HepG2 (cell line): ENCODE data around the gene FAM131C. TPM values are rescaled to one million over a fixed set of nuclear protein-coding genes. Genes with fewer than 3 reads are reported as not detected.

ENCODE experiments used
- ATAC-seq: fragments of 200-7000 bp; cut with Tn5 transposase; 3 replicates; pipeline ENCODE4 v1.9.1; 2020; ENCODE audit warnings: mild to moderate bottlenecking, moderate library complexity
- BruUV-seq: library from RNA; stranded (reverse); fragments of 400-500 nt; replicated peaks from 2 replicates; lab custom pipeline; 2021; lab: Mats Ljungman, UMichigan
- CTCF ChIA-PET: fragments of 300-600 bp; formaldehyde crosslinking; extraction: SDS; loops from one replicate; lab custom pipeline; 2021; ENCODE audit warnings: low total read pairs, inconsistent platforms, low intra/inter-chr PET ratio; lab: Yijun Ruan, JAX
- POLR2A ChIA-PET: fragments of 350-600 bp; sonication (Branson Sonifier 250); formaldehyde crosslinking; loops from one replicate; lab custom pipeline; 2020; ENCODE audit warnings: antibody characterized with exemption, inconsistent platforms; lab: Yijun Ruan, JAX
- DNase-seq: peaks from one replicate; pipeline ENCODE4 v3.0.0-alpha.2; 2015; ENCODE audit warnings: low spot score
- FAIRE-seq: peaks from 3 replicates; lab custom pipeline; 2011; peaks lifted over from hg19 to GRCh38; lab: Jason Lieb, UNC
- H2AFZ ChIP-seq: one replicate; pipeline ENCODE4 v1.6.1; 2011; ENCODE audit warnings: low read length, inconsistent platforms
- H3K27ac ChIP-seq: fragments of 300-600 bp; 3 replicates; pipeline ENCODE4 v1.8.0; 2011; ENCODE audit warnings: mixed run types, mild to moderate bottlenecking, mixed read lengths, low read length, inconsistent platforms; ENCODE audit not compliant: insufficient read depth; ENCODE audit errors: extremely low read length
- H3K27me3 ChIP-seq, 2 experiments: fragments of 200-600 bp in 1 of 2; 2 replicates in 1 of 2; 3 replicates in 1 of 2; pipeline versions ENCODE4 v1.6.0 to v1.8.0; 2011; ENCODE audit warnings: low read length in 2 of 2, mild to moderate bottlenecking in 2 of 2, moderate library complexity in 2 of 2, inconsistent platforms in 1 of 2; ENCODE audit not compliant: insufficient read depth in 2 of 2, control insufficient read depth in 1 of 2
- H3K36me3 ChIP-seq, 2 experiments: fragments of 200-600 bp in 1 of 2; replicated peaks in 1 of 2; 2 replicates in 1 of 2; 3 replicates in 1 of 2; pipeline versions ENCODE4 v1.5.1 to v1.8.0; 2011; ENCODE audit warnings: low read length in 2 of 2, inconsistent platforms in 1 of 2; ENCODE audit not compliant: insufficient read depth in 2 of 2, control insufficient read depth in 1 of 2
- H3K4me1 ChIP-seq: 2 replicates; pipeline ENCODE4 v1.5.1; 2012; ENCODE audit warnings: low read length, inconsistent platforms; ENCODE audit not compliant: insufficient read depth
- H3K4me2 ChIP-seq: 2 replicates; pipeline ENCODE4 v1.6.0; 2011; ENCODE audit warnings: low read depth, low read length, inconsistent platforms
- H3K4me3 ChIP-seq, 3 experiments: fragments of 200-600 bp in 1 of 3; sonication (generic), shearing (Covaris generic) in 1 of 3; replicated peaks in 1 of 3; 2 replicates each; pipeline ENCODE4 v1.5.1; 2011 to 2016; ENCODE audit warnings: low read length in 3 of 3, inconsistent platforms in 2 of 3, low read depth in 2 of 3, mild to moderate bottlenecking in 2 of 3, control low read depth in 1 of 3, mixed read lengths in 1 of 3; ENCODE audit not compliant: insufficient read depth in 1 of 3
- H3K79me2 ChIP-seq: one replicate; pipeline ENCODE4 v1.6.1; 2011; ENCODE audit warnings: low read length, inconsistent platforms; ENCODE audit not compliant: insufficient read depth
- H3K9ac ChIP-seq: 2 replicates; pipeline ENCODE4 v1.6.0; 2011; ENCODE audit warnings: mild to moderate bottlenecking, low read depth, low read length, inconsistent platforms; ENCODE audit not compliant: insufficient read depth
- H3K9me3 ChIP-seq: 2 replicates; pipeline ENCODE4 v1.5.1; 2012; ENCODE audit warnings: mild to moderate bottlenecking, low read length
- H4K20me1 ChIP-seq: 2 replicates; pipeline ENCODE4 v1.6.0; 2011; ENCODE audit warnings: inconsistent platforms, mild to moderate bottlenecking, low read length, moderate library complexity; ENCODE audit not compliant: insufficient read depth
- AGO2 ChIP-seq: fragments of 200-400 bp; formaldehyde crosslinking; optimal IDR thresholded peaks from 2 replicates; pipeline ENCODE3; 2017; ENCODE audit warnings: mild to moderate bottlenecking, low read depth, low read length, moderate library complexity
- CEBPB ChIP-seq: IDR thresholded peaks from 2 replicates; pipeline ENCODE4 v1.6.1; 2011; ENCODE audit warnings: low read depth, low read length, improper control_type of control experiment, borderline replicate concordance
- EP300 ChIP-seq, 3 experiments: sonication (generic) in 1 of 3; formaldehyde crosslinking in 1 of 3; IDR thresholded peaks; 2 replicates each; pipeline versions ENCODE4 v1.5.1 to v1.6.1; 2011 to 2020; ENCODE audit warnings: low read depth in 2 of 3, low read length in 2 of 3, borderline replicate concordance in 1 of 3, improper control_type of control experiment in 1 of 3, mild to moderate bottlenecking in 1 of 3, missing genetic modification reagents in 1 of 3, moderate library complexity in 1 of 3
- FOSL1 ChIP-seq: sonication (generic); formaldehyde crosslinking; IDR thresholded peaks from 2 replicates; pipeline ENCODE4 v1.9.0; 2021; ENCODE audit warnings: missing genetic modification reagents, borderline replicate concordance
- HES4 ChIP-seq: sonication (generic); formaldehyde crosslinking; IDR thresholded peaks from 2 replicates; pipeline ENCODE4 v1.9.0; 2021; ENCODE audit warnings: mild to moderate bottlenecking, missing genetic modification reagents, borderline replicate concordance
- HNF4A ChIP-seq: sonication (generic); formaldehyde crosslinking; IDR thresholded peaks from 2 replicates; pipeline ENCODE4 v1.4.0; 2020; ENCODE audit warnings: missing genetic modification reagents
- KLF16 ChIP-seq, 2 experiments: sonication (generic) in 1 of 2; formaldehyde crosslinking in 1 of 2; IDR thresholded peaks; 2 replicates each; pipeline versions ENCODE4 v1.6.1 to v1.8.0; 2016 to 2023; ENCODE audit warnings: missing genetic modification reagents in 2 of 2, missing compliant biosample characterization in 1 of 2
- PHF21A ChIP-seq: sonication (generic); formaldehyde crosslinking; IDR thresholded peaks from 2 replicates; pipeline ENCODE4 v1.5.0; 2020; ENCODE audit warnings: mild to moderate bottlenecking, missing genetic modification reagents
- ZNF180 ChIP-seq: sonication (generic); formaldehyde crosslinking; IDR thresholded peaks from 2 replicates; pipeline ENCODE4 v1.4.0; 2020; ENCODE audit warnings: low read depth, missing genetic modification reagents, borderline replicate concordance
- ZNF205 ChIP-seq: IDR thresholded peaks from 2 replicates; pipeline ENCODE4 v1.6.1; 2018; ENCODE audit warnings: missing biosample characterization, missing genetic modification reagents
- ZNF552 ChIP-seq: sonication (generic); formaldehyde crosslinking; IDR thresholded peaks from 2 replicates; pipeline ENCODE4 v1.9.0; 2022; ENCODE audit warnings: missing genetic modification reagents, mild to moderate bottlenecking, borderline replicate concordance
- ZNF691 ChIP-seq: sonication (generic); formaldehyde crosslinking; IDR thresholded peaks from 2 replicates; pipeline ENCODE4 v1.4.0; 2020; ENCODE audit warnings: missing genetic modification reagents, low read depth, mild to moderate bottlenecking, borderline replicate concordance
- ZSCAN20 ChIP-seq: sonication (generic); formaldehyde crosslinking; IDR thresholded peaks from 2 replicates; pipeline ENCODE4 v1.4.0; 2020; ENCODE audit warnings: missing genetic modification reagents, mild to moderate bottlenecking, borderline replicate concordance
- WGBS: methylation state at CpG from one replicate; pipeline ENCODE4 v1.1.6; 2017; ENCODE audit warnings: low lambda C conversion rate; 5-methylcytosine and 5-hydroxymethylcytosine counted together
- in situ Hi-C: cut with HindIII; loops from 2 replicates; pipeline ENCODE4 v1.10.0; 2017; ENCODE audit warnings: low pct_unique_long_range_greater_than_20kb; ENCODE audit not compliant: extremely low pct_ligation_motif_present
- intact Hi-C: fragments of 100-400 bp; cut with micrococcal nuclease; formaldehyde crosslinking; loops from one replicate; pipeline ENCODE4 v1.10.0; 2022; ENCODE audit not compliant: unreplicated experiment
- polyA plus RNA-seq, 8 experiments: library from polyadenylated mRNA; depleted of rRNA in 3 of 8; stranded (reverse) in 7 of 8; unstranded in 1 of 8; fragments of >200 nt; fragmentation: Illumina TruSeq in 4 of 8; extraction: Trizol in 4 of 8; gene quantifications; 2 replicates each; pipeline versions ENCODE4 v1.2.1 to v1.2.3, GENCODE V29; 2011 to 2016; ENCODE audit warnings: low read depth in 4 of 8, missing spikeins in 1 of 8, mixed read lengths in 1 of 8; ENCODE audit not compliant: insufficient read depth in 1 of 8
- total RNA-seq, 5 experiments: library from RNA; depleted of rRNA; stranded (reverse); fragments of >200 nt; fragmentation: Illumina TruSeq; extraction: Trizol; gene quantifications; 2 replicates each; pipeline ENCODE4 v1.2.3, GENCODE V29; 2016; ENCODE audit warnings: low read depth in 1 of 5
- TF ChIP-seq, protein P1 (sequence below): sonication (generic); formaldehyde crosslinking; IDR thresholded peaks from 2 replicates; pipeline ENCODE4 v1.5.1; 2020; ENCODE audit warnings: mild to moderate bottlenecking, missing genetic modification reagents, moderate library complexity

The FAM131C gene
- total and polyA plus RNA-seq, 2 of the 13 experiments (the other 11 are each of a cell fraction or from before 2014, with no cell fraction given), result 0.07 TPM; not detected in 1

- BruUV-seq, result no TSS peak
- POLR2A ChIA-PET, result no interaction called here
- H3K36me3 ChIP-seq, result no peaks in the 10 kb centered on the region
Measured at GRCh38 chr1:16047791-16048475, 25.5 kb downstream of the FAM131C start.

GRCh38 chr1:16046842-16047241 lies 26.6 kb downstream of the FAM131C start:
- H3K79me2 ChIP-seq, result no peaks in the 10 kb centered on the region
- no peak overlapping the region for H3K4me2 ChIP-seq
- ChIA-PET POLR2A (no interaction called here), CTCF (no interaction called here)
- 40% methylated on average over 1 of the region's 7 CpGs for WGBS
- H3K27ac ChIP-seq, result no peak overlapping the region
- no peak overlapping the region for H3K9ac ChIP-seq
- BruUV-seq, result no TSS peak
- no peak overlapping the region for H2AFZ ChIP-seq
- in situ Hi-C loops, result loop anchor here (5.0 kb wide), 1 partner anchor 35 kb away; no protein-coding TSS in a partner anchor
- ATAC-seq (peak; percentile 76), DNase-seq (peak; percentile 34), FAIRE-seq (no peak)
- no peaks in the 10 kb centered on the region for H3K9me3 ChIP-seq
- H3K4me3 ChIP-seq, result no peak overlapping the region
- no peaks in the 10 kb centered on the region for H4K20me1 ChIP-seq
- intact Hi-C loops, result no loop called here
- H3K4me1 ChIP-seq, result peaks cover 9% of the 10 kb centered on the region
- H3K27me3 ChIP-seq, result peaks cover 11 to 40% of the 10 kb centered on the region in 2 experiments
- H3K36me3 ChIP-seq, result no peaks in the 10 kb centered on the region
- peak; percentile 85 for TF ChIP-seq PHF21A
- TF ChIP-seq HNF4A (CRISPR knock-in tag), result peak; percentile 31; the same call in 1 of the 2 replicates
- TF ChIP-seq, protein P1, sequence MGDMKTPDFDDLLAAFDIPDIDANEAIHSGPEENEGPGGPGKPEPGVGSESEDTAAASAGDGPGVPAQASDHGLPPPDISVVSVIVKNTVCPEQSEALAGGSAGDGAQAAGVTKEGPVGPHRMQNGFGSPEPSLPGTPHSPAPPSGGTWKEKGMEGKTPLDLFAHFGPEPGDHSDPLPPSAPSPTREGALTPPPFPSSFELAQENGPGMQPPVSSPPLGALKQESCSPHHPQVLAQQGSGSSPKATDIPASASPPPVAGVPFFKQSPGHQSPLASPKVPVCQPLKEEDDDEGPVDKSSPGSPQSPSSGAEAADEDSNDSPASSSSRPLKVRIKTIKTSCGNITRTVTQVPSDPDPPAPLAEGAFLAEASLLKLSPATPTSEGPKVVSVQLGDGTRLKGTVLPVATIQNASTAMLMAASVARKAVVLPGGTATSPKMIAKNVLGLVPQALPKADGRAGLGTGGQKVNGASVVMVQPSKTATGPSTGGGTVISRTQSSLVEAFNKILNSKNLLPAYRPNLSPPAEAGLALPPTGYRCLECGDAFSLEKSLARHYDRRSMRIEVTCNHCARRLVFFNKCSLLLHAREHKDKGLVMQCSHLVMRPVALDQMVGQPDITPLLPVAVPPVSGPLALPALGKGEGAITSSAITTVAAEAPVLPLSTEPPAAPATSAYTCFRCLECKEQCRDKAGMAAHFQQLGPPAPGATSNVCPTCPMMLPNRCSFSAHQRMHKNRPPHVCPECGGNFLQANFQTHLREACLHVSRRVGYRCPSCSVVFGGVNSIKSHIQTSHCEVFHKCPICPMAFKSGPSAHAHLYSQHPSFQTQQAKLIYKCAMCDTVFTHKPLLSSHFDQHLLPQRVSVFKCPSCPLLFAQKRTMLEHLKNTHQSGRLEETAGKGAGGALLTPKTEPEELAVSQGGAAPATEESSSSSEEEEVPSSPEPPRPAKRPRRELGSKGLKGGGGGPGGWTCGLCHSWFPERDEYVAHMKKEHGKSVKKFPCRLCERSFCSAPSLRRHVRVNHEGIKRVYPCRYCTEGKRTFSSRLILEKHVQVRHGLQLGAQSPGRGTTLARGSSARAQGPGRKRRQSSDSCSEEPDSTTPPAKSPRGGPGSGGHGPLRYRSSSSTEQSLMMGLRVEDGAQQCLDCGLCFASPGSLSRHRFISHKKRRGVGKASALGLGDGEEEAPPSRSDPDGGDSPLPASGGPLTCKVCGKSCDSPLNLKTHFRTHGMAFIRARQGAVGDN (CRISPR knock-in tag), result peak; percentile 25; the same call in 1 of the 2 replicates

More at GRCh38 chr1:16047791-16048475, 25.5 kb downstream of the FAM131C start:
- Histone ChIP-seq H3K4me2 (no peak overlapping the region), H3K79me2 (no peaks in the 10 kb centered on the region), H3K4me3 (no peak overlapping the region), H3K9ac (no peak overlapping the region), H3K27me3 (peaks cover 10 to 34% of the 10 kb centered on the region in 2 experiments), H3K9me3 (no peaks in the 10 kb centered on the region), H3K4me1 (peaks cover 9% of the 10 kb centered on the region), H4K20me1 (no peaks in the 10 kb centered on the region), H2AFZ (no peak overlapping the region), H3K27ac (no peak overlapping the region)
- intact Hi-C loops, result no loop called here
- FAIRE-seq (no peak), ATAC-seq (no peak), DNase-seq (no peak)
- in situ Hi-C loops, result loop anchor here (5.0 kb wide), 1 partner anchor 36 kb away; no protein-coding TSS in a partner anchor
- no peak for TF ChIP-seq ZSCAN20 (CRISPR knock-in tag)
- TF ChIP-seq ZNF180 (CRISPR knock-in tag), result no peak
- TF ChIP-seq ZNF552 (CRISPR knock-in tag), result no peak
- TF ChIP-seq HES4, result no peak
- TF ChIP-seq EP300 (IDR thresholded peaks at IDR 0.05; ENCODE audit: low read depth in 2 of 2, low read length in 2 of 2), result no peak
- no peak for TF ChIP-seq EP300 (CRISPR knock-in tag; IDR thresholded peaks at IDR 0.05; ENCODE audit: borderline replicate concordance)
- no peak for TF ChIP-seq KLF16 (CRISPR knock-in tag; IDR thresholded peaks at IDR 0.05)
- no peak for TF ChIP-seq ZNF205 (CRISPR knock-in tag)
- TF ChIP-seq ZNF691 (CRISPR knock-in tag), result no peak
- no peak for TF ChIP-seq CEBPB
- no peak for TF ChIP-seq FOSL1
- TF ChIP-seq AGO2, result no peak
- CTCF ChIA-PET, result no interaction called here
- WGBS, result 59% methylated on average over 12 of the region's 19 CpGs
